ENCODE measurements around the gene PRKRIP1.
"Not testable (repeated sequence)": the region's sequence is repeated elsewhere in the genome, so short reads cannot be mapped to it uniquely, and the experiment has no call there.

The PRKRIP1 gene

GRCh38 chr7:102395873-102396709, at the start of gene PRKRIP1:
Gene PRKRIP1 (plus strand): TSS chr7:102396363. CDS start chr7:102396412, 49 bp downstream.
- DNase-seq, result peak; percentile 92

- not testable (repeated sequence) for DNase-seq
Measured at GRCh38 chr7:102346983-102347382, 49.2 kb upstream of the PRKRIP1 start.

- not testable (repeated sequence) for DNase-seq
Measured at GRCh38 chr7:102356344-102356743, 39.8 kb upstream of the PRKRIP1 start, which contains the start of gene SPDYE6. Gene SPDYE6 (minus strand): TSS chr7:102356444. CDS start chr7:102356023, 421 bp downstream.

GRCh38 chr7:102363549-102364393, 32.4 kb upstream of the PRKRIP1 start:
- peak; percentile 97 for DNase-seq

GRCh38 chr7:102364394-102364886, 31.7 kb upstream of the PRKRIP1 start:
- DNase-seq, result peak; percentile 1

- DNase-seq, result not testable (repeated sequence)
Measured at GRCh38 chr7:102365390-102365789, 30.8 kb upstream of the PRKRIP1 start.

GRCh38 chr7:102370038-102370437, 26.1 kb upstream of the PRKRIP1 start:
- DNase-seq, result not testable (repeated sequence)

GRCh38 chr7:102372796-102373195, 23.4 kb upstream of the PRKRIP1 start:
- not testable (repeated sequence) for DNase-seq

GRCh38 chr7:102376964-102377466, 19.1 kb upstream of the PRKRIP1 start:
- no peak for DNase-seq

GRCh38 chr7:102380837-102381236, 15.3 kb upstream of the PRKRIP1 start:
- not testable (repeated sequence) for DNase-seq

- not testable (repeated sequence) for DNase-seq
Measured at GRCh38 chr7:102381696-102382425, 14.3 kb upstream of the PRKRIP1 start.

- DNase-seq, result no peak
Measured at GRCh38 chr7:102387064-102387463, 9.1 kb upstream of the PRKRIP1 start.

GRCh38 chr7:102389810-102390209, 6.4 kb upstream of the PRKRIP1 start:
- no peak for DNase-seq

GRCh38 chr7:102390697-102391484, 5.3 kb upstream of the PRKRIP1 start:
- DNase-seq, result peak; percentile 71

GRCh38 chr7:102392330-102392729, 3.8 kb upstream of the PRKRIP1 start:
- DNase-seq, result no peak

- no peak for DNase-seq
Measured at GRCh38 chr7:102393467-102393866, 2.7 kb upstream of the PRKRIP1 start.

GRCh38 chr7:102395592-102395872, 631 bp upstream of the PRKRIP1 start:
- DNase-seq, result no peak

GRCh38 chr7:102396710-102397019, 502 bp downstream of the PRKRIP1 start:
- DNase-seq, result no peak

GRCh38 chr7:102398543-102398942, 2.4 kb downstream of the PRKRIP1 start:
- no peak for DNase-seq

GRCh38 chr7:102400360-102400759, 4.2 kb downstream of the PRKRIP1 start:
- no peak for DNase-seq

- no peak for DNase-seq
Measured at GRCh38 chr7:102403563-102403962, 7.4 kb downstream of the PRKRIP1 start.
